HEK293 (cell line): ENCODE data around the gene RETREG2.

Experiments used
- CTCF ChIA-PET: fragments of 350-600 bp; formaldehyde crosslinking; extraction: SDS; loops from one replicate; lab custom pipeline; 2021; ENCODE audit warnings: antibody characterized with exemption; lab: Yijun Ruan, JAX
- POLR2A ChIA-PET: fragments of 300-600 bp; formaldehyde crosslinking; extraction: SDS; loops from one replicate; lab custom pipeline; 2020; ENCODE audit warnings: antibody characterized with exemption, inconsistent platforms; lab: Yijun Ruan, JAX
- H3K27ac ChIP-seq: fragments of 200-500 bp; sonication (Bioruptor generic); 2 replicates; pipeline ENCODE4 v1.5.1; 2014; ENCODE audit warnings: low read depth, low read length, control low read depth, inconsistent platforms; ENCODE audit errors: extremely low read depth
- H3K36me3 ChIP-seq, 2 experiments: fragments of 200-500 bp in 1 of 2; sonication (Bioruptor generic) in 1 of 2; 1 replicate in 1 of 2; 2 replicates in 1 of 2; pipeline ENCODE4 v1.5.1; 2014 to 2017; ENCODE audit warnings: inconsistent platforms in 2 of 2, low read length in 2 of 2; ENCODE audit not compliant: control insufficient read depth in 2 of 2, insufficient read depth in 1 of 2
- H3K4me1 ChIP-seq: fragments of 200-500 bp; sonication (Bioruptor generic); 2 replicates; pipeline ENCODE4 v1.5.1; 2014; ENCODE audit warnings: mild to moderate bottlenecking, low read length, inconsistent platforms; ENCODE audit not compliant: control insufficient read depth, insufficient read depth
- H3K4me3 ChIP-seq: 2 replicates; pipeline ENCODE4 v1.5.1; 2011; ENCODE audit warnings: low read depth, mild to moderate bottlenecking, control low read depth, low read length, moderate library complexity
- H3K9me3 ChIP-seq: fragments of 200-500 bp; sonication (Bioruptor generic); 2 replicates; pipeline ENCODE4 v1.5.1; 2014; ENCODE audit warnings: low read depth, low read length, inconsistent platforms; ENCODE audit not compliant: control insufficient read depth, insufficient read depth
- GLI2 ChIP-seq: fragments of 450-650 bp; formaldehyde crosslinking; IDR thresholded peaks from 2 replicates; pipeline ENCODE4; 2017; ENCODE audit warnings: missing biosample characterization, missing genetic modification characterization, low read depth, borderline replicate concordance
- GLIS1 ChIP-seq: fragments of 450-650 bp; formaldehyde crosslinking; IDR thresholded peaks from 2 replicates; pipeline ENCODE4 v1.5.1; 2016; ENCODE audit warnings: missing biosample characterization, missing genetic modification characterization
- GLIS2 ChIP-seq: fragments of 450-650 bp; formaldehyde crosslinking; IDR thresholded peaks from 2 replicates; pipeline ENCODE4 v1.5.1; 2016; ENCODE audit warnings: missing biosample characterization, missing genetic modification characterization
- HOXA7 ChIP-seq: sonication (generic); formaldehyde crosslinking; IDR thresholded peaks from 2 replicates; pipeline ENCODE4 v1.8.1; 2022; ENCODE audit warnings: missing genetic modification reagents, borderline replicate concordance
- HOXD13 ChIP-seq: sonication (generic); formaldehyde crosslinking; IDR thresholded peaks from 2 replicates; pipeline ENCODE4 v1.8.0; 2022; ENCODE audit warnings: missing genetic modification reagents, borderline replicate concordance
- PRDM10 ChIP-seq: fragments of 450-650 bp; formaldehyde crosslinking; IDR thresholded peaks from 2 replicates; pipeline ENCODE4 v1.5.1; 2016; ENCODE audit warnings: missing biosample characterization, missing genetic modification characterization
- RBAK ChIP-seq: fragments of 450-650 bp; formaldehyde crosslinking; IDR thresholded peaks from 2 replicates; pipeline ENCODE4 v1.5.1; 2016; ENCODE audit warnings: missing biosample characterization, missing genetic modification characterization
- SP2 ChIP-seq: fragments of 450-650 bp; formaldehyde crosslinking; IDR thresholded peaks from 2 replicates; pipeline ENCODE4 v1.5.1; 2016; ENCODE audit warnings: missing biosample characterization, missing genetic modification characterization
- ZBTB48 ChIP-seq: fragments of 450-650 bp; formaldehyde crosslinking; IDR thresholded peaks from 2 replicates; pipeline ENCODE4 v1.5.1; 2016; ENCODE audit warnings: missing biosample characterization, missing genetic modification characterization
- ZFP37 ChIP-seq: fragments of 450-650 bp; formaldehyde crosslinking; IDR thresholded peaks from 2 replicates; pipeline ENCODE4 v1.5.1; 2016; ENCODE audit warnings: missing biosample characterization, missing genetic modification characterization
- ZNF23 ChIP-seq: fragments of 450-650 bp; formaldehyde crosslinking; IDR thresholded peaks from 2 replicates; pipeline ENCODE4 v1.5.1; 2016; ENCODE audit warnings: missing biosample characterization, missing genetic modification characterization, borderline replicate concordance
- ZNF335 ChIP-seq: fragments of 450-650 bp; formaldehyde crosslinking; conservative IDR thresholded peaks from 2 replicates; pipeline ENCODE4 v1.5.1; 2016; ENCODE audit warnings: missing biosample characterization, missing genetic modification characterization
- ZNF341 ChIP-seq: fragments of 450-650 bp; formaldehyde crosslinking; IDR thresholded peaks from 2 replicates; pipeline ENCODE4; 2016; ENCODE audit warnings: low read depth, missing biosample characterization, missing genetic modification characterization
- ZNF354C ChIP-seq: fragments of 450-650 bp; formaldehyde crosslinking; IDR thresholded peaks from 2 replicates; pipeline ENCODE4 v1.5.1; 2016; ENCODE audit warnings: missing biosample characterization, missing genetic modification characterization, low read depth, borderline replicate concordance
- ZNF48 ChIP-seq: fragments of 450-650 bp; formaldehyde crosslinking; IDR thresholded peaks from 2 replicates; pipeline ENCODE4 v1.5.1; 2016; ENCODE audit warnings: missing biosample characterization, missing genetic modification characterization
- ZNF548 ChIP-seq: fragments of 450-650 bp; formaldehyde crosslinking; IDR thresholded peaks from 2 replicates; pipeline ENCODE4 v1.5.1; 2016; ENCODE audit warnings: missing biosample characterization, missing genetic modification characterization
- ZNF571 ChIP-seq: fragments of 450-650 bp; formaldehyde crosslinking; IDR thresholded peaks from 2 replicates; pipeline ENCODE4 v1.5.0; 2017; ENCODE audit warnings: missing biosample characterization, missing genetic modification characterization
- ZNF623 ChIP-seq: fragments of 450-650 bp; formaldehyde crosslinking; IDR thresholded peaks from 2 replicates; pipeline ENCODE4 v1.5.1; 2016; ENCODE audit warnings: missing biosample characterization, missing genetic modification characterization
- TF ChIP-seq, protein P1 (sequence below): fragments of 450-650 bp; formaldehyde crosslinking; IDR thresholded peaks from 2 replicates; pipeline ENCODE4 v1.5.1; 2016; ENCODE audit warnings: missing biosample characterization, missing genetic modification characterization
- TF ChIP-seq, protein P2 (sequence below): fragments of 450-650 bp; formaldehyde crosslinking; IDR thresholded peaks from 2 replicates; pipeline ENCODE4 v1.5.1; 2016; ENCODE audit warnings: missing biosample characterization, missing genetic modification characterization

Gene RETREG2

DNA sequence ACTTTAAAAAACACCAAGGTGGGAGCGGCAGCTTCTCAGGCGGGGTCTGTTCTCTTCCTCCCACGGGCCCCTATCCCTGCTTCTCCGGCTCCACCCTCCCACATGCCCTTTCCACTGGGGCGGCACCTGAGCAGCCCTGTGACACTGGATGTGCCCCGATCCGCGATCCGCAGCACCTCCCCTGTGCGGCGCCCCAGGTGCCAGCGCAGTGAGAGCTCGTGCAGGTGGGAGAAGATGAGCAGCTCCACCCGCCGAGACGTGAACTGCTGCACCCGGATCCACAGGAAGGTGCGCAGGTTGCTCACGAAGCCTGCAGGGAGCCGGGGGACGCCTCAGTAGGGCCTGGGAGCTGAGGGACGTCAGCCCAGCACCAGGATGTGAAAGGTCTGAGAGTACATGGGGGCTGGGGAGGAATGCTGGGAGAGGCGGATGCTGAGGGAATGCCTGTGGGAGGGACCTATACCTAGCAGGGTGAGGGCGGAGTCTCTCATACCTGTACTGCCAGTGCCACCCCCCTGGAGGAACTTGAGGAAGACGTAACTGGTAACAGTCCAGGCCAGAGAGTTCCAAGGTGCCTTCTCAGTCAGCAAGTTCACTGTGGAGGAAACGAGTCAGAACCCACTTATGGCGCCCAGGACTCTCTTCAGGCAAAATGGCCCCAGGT, 37.9 kb downstream of the RETREG2 start (continued):
- TF ChIP-seq PRDM10, result no peak
- TF ChIP-seq, all 188 proteins: peak for 0

- CTCF ChIA-PET, result interaction anchor here (0.6 to 2.5 kb wide), 6 partner anchors 10 to 309 kb away, joined by 3 to 13 read pairs (median 4); no protein-coding TSS in a partner anchor
Observed at GRCh38 chr2:219216535-219216915, 38.5 kb downstream of the RETREG2 start.

DNA sequence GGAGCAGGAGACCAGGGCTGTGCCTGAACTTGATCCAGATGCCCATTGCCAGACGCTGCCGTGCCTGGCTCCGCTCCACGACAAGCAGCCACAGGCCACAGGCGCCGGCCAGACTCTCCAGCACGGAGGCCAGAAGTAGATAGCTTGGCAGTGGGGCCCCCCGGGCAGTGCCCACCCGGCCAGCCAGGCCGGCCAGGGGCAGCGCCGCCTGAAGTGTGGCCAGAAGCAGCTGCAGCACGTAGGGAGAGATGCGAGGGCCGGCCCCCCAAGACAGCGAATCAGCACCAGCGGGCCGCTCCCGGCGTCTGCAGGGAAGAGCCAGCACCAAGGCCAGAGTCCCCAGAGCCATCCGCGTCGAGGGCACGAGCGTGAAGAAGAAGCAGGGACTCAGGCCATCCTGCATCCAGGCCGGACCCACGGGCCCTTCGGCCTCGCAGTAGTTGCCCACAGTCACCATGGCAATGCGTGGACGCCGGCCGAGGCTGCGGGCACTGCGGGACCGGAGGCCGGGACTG, 40.2 kb downstream of the RETREG2 start:
- Histone ChIP-seq H3K4me3 (peak overlapping the region; percentile 27), H3K27ac (peak overlapping the region; percentile 80), H3K4me1 (no peaks in the 10 kb centered on the region), H3K9me3 (no peaks in the 10 kb centered on the region), H3K36me3 (peaks cover 3 to 76% of the 10 kb centered on the region in 2 experiments; a peak in 2 of 3 replicates)
- ChIA-PET CTCF (interaction anchor here (0.5 to 2.6 kb wide), 6 partner anchors 42 to 507 kb away, joined by 3 to 9 read pairs (median 4); partner anchors contain the start of gene TTLL4), POLR2A (interaction anchor here (0.6 to 6.2 kb wide), 10 partner anchors 9 to 61 kb away, joined by 3 to 42 read pairs (median 6); partner anchors contain the start of genes ANKZF1, ATG9A, CNPPD1 and DNAJB2)
- TF ChIP-seq ZFP37 (tag by site-specific recombination), result no peak
- peak; percentile 54 for TF ChIP-seq ZNF341 (tag by site-specific recombination)
- peak; percentile 37; the same call in 1 of the 2 replicates for TF ChIP-seq GLIS2 (tag by site-specific recombination)
- TF ChIP-seq, protein P1, sequence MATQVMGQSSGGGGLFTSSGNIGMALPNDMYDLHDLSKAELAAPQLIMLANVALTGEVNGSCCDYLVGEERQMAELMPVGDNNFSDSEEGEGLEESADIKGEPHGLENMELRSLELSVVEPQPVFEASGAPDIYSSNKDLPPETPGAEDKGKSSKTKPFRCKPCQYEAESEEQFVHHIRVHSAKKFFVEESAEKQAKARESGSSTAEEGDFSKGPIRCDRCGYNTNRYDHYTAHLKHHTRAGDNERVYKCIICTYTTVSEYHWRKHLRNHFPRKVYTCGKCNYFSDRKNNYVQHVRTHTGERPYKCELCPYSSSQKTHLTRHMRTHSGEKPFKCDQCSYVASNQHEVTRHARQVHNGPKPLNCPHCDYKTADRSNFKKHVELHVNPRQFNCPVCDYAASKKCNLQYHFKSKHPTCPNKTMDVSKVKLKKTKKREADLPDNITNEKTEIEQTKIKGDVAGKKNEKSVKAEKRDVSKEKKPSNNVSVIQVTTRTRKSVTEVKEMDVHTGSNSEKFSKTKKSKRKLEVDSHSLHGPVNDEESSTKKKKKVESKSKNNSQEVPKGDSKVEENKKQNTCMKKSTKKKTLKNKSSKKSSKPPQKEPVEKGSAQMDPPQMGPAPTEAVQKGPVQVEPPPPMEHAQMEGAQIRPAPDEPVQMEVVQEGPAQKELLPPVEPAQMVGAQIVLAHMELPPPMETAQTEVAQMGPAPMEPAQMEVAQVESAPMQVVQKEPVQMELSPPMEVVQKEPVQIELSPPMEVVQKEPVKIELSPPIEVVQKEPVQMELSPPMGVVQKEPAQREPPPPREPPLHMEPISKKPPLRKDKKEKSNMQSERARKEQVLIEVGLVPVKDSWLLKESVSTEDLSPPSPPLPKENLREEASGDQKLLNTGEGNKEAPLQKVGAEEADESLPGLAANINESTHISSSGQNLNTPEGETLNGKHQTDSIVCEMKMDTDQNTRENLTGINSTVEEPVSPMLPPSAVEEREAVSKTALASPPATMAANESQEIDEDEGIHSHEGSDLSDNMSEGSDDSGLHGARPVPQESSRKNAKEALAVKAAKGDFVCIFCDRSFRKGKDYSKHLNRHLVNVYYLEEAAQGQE (tag by site-specific recombination), result peak; percentile 91
- TF ChIP-seq ZNF23 (tag by site-specific recombination), result no peak
- peak; percentile 86 for TF ChIP-seq ZNF335 (tag by site-specific recombination)
- TF ChIP-seq GLI2 (tag by site-specific recombination), result no peak
- TF ChIP-seq, protein P2, sequence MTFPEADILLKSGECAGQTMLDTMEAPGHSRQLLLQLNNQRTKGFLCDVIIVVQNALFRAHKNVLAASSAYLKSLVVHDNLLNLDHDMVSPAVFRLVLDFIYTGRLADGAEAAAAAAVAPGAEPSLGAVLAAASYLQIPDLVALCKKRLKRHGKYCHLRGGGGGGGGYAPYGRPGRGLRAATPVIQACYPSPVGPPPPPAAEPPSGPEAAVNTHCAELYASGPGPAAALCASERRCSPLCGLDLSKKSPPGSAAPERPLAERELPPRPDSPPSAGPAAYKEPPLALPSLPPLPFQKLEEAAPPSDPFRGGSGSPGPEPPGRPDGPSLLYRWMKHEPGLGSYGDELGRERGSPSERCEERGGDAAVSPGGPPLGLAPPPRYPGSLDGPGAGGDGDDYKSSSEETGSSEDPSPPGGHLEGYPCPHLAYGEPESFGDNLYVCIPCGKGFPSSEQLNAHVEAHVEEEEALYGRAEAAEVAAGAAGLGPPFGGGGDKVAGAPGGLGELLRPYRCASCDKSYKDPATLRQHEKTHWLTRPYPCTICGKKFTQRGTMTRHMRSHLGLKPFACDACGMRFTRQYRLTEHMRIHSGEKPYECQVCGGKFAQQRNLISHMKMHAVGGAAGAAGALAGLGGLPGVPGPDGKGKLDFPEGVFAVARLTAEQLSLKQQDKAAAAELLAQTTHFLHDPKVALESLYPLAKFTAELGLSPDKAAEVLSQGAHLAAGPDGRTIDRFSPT (tag by site-specific recombination), result peak; percentile 43; the same call in 1 of the 2 replicates
- no peak for TF ChIP-seq HOXA7 (CRISPR knock-in tag)
- TF ChIP-seq ZNF354C (tag by site-specific recombination), result no peak
- no peak for TF ChIP-seq SP2 (tag by site-specific recombination)
- TF ChIP-seq HOXD13, result peak; percentile 55; the same call in 1 of the 2 replicates
- TF ChIP-seq GLIS1 (tag by site-specific recombination), result peak; percentile 43
- TF ChIP-seq ZBTB48, result 0 out of 2 replicates have a peak, but pooled peaks have one; percentile 68
- TF ChIP-seq ZNF48 (tag by site-specific recombination), result no peak

More at GRCh38 chr2:219216535-219216915, 38.5 kb downstream of the RETREG2 start:
- TF ChIP-seq ZNF571 (tag by site-specific recombination) (no peak), ZNF623 (tag by site-specific recombination) (no peak), RBAK (tag by site-specific recombination) (no peak), ZNF548 (tag by site-specific recombination) (no peak)
- Histone ChIP-seq H3K36me3 (peaks cover 10 to 73% of the 10 kb centered on the region in 2 experiments; a peak in 2 of 3 replicates), H3K4me1 (no peaks in the 10 kb centered on the region), H3K9me3 (no peaks in the 10 kb centered on the region), H3K4me3 (no peak overlapping the region), H3K27ac (no peak overlapping the region)
- POLR2A ChIA-PET, result interaction anchor here (1.2 to 6.2 kb wide), 3 partner anchors 10 to 29 kb away, joined by 3 to 42 read pairs (median 5); partner anchors contain the start of genes ANKZF1, ATG9A, GLB1L and STK16
